AG04449 (cell line): ENCODE results near the gene VSTM2B.

Experiments used
- CTCF ChIA-PET: fragments of 350-600 bp; formaldehyde crosslinking; extraction: SDS; loops from one replicate; lab custom pipeline; 2021; ENCODE audit warnings: antibody characterized with exemption; lab: Yijun Ruan, JAX
- POLR2A ChIA-PET: fragments of 400-600, 350-600 bp; formaldehyde crosslinking; extraction: SDS; loops from one replicate; lab custom pipeline; 2020; ENCODE audit warnings: antibody characterized with exemption, inconsistent platforms; lab: Yijun Ruan, JAX
- DNase-seq: peaks from one replicate; pipeline ENCODE4 v3.0.0-alpha.2; 2010; ENCODE audit warnings: low read depth, low spot score
- H3K4me3 ChIP-seq: 2 replicates; pipeline ENCODE4 v1.5.1; 2011; ENCODE audit warnings: low read depth, mild to moderate bottlenecking, control low read depth, low read length
- TF ChIP-seq, protein P1 (sequence below): IDR thresholded peaks from one replicate; pipeline ENCODE4 v1.5.1; 2011; ENCODE audit warnings: mild to moderate bottlenecking, moderate library complexity, low read length, control low read depth, inconsistent platforms; ENCODE audit not compliant: insufficient read depth; ENCODE audit errors: missing control alignments

Gene VSTM2B

DNA sequence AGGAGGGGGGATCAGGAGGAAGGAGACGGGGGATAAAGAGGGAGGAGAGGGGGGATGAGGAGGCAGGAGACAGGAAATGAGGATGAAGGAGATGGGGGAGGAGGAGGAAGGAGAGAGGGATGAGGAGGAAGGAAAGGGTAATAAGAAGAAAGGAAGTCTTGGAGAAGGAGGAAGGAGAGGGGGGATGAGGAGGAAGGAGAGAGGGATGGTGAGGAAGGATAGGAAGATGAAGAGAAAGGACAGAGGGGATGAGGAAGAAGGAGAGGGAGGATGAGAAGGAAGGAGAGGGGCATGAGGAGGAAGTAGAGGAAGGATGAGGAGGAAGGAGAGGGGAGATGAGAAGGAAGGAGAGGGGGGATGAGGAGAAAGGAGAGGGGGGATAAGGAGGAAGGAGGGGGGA, 13.0 kb upstream of the VSTM2B start:
- TF ChIP-seq, protein P1, sequence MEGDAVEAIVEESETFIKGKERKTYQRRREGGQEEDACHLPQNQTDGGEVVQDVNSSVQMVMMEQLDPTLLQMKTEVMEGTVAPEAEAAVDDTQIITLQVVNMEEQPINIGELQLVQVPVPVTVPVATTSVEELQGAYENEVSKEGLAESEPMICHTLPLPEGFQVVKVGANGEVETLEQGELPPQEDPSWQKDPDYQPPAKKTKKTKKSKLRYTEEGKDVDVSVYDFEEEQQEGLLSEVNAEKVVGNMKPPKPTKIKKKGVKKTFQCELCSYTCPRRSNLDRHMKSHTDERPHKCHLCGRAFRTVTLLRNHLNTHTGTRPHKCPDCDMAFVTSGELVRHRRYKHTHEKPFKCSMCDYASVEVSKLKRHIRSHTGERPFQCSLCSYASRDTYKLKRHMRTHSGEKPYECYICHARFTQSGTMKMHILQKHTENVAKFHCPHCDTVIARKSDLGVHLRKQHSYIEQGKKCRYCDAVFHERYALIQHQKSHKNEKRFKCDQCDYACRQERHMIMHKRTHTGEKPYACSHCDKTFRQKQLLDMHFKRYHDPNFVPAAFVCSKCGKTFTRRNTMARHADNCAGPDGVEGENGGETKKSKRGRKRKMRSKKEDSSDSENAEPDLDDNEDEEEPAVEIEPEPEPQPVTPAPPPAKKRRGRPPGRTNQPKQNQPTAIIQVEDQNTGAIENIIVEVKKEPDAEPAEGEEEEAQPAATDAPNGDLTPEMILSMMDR: no peak
- H3K4me3 ChIP-seq: no peak overlapping the region
- DNase-seq: no peak
- ChIA-PET POLR2A (no interaction called here), CTCF (no interaction called here)

DNA sequence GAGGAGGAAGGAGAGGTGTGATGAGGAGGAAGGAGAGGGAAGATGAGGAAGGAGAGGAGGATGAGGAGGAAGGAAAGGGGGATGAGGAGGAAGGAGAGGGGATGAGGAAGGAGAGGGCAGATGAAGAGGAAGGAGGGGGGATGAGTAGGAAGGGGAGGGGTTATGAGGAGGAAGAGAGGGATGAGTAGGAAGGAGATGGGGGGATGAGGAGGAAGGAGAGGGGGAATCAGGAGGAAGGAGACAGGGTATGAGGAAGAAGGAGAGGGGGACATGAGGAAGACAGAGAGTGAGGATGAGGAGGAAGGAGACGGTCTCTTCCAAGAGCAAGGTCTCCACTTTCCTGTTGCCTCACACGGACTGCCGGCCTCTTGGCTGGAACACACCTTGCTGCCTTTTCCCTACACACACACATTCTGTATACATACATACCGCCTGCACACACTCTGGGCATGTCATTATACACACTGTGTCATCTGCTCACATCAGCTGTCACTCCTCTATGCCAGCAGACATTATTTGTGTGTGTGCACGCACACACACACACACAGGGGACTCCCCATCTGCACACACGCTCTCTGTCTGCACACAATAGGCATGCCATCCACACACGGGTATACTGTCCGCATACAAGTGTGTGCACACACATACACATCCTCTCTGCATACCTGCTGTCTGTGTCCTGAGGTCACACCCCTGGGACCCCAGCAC, 11.1 kb upstream of the VSTM2B start:
- ChIA-PET CTCF (no interaction called here), POLR2A (no interaction called here)
- no peak overlapping the region for H3K4me3 ChIP-seq
- TF ChIP-seq, protein P1: no peak
- no peak for DNase-seq

DNA sequence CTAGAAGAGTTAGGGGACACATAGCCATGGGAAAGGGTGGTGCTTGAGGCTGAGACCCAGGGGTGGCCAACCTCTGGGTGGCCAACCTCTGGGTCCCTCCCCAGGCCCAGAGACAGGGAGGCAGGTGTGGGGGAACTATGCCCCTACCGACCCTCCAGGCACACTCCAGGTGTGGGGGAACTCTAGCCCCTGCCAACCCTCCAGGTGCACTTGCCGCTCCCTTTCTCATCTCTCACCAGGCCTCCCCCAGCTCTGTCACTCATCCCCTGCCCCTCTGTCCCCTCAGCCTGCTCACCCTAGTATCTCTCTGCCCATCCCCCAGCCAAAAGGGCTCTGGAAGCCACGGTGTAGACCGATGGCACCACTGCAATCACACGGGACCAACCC, 10.6 kb upstream of the VSTM2B start:
- TF ChIP-seq, protein P1: no peak

DNA sequence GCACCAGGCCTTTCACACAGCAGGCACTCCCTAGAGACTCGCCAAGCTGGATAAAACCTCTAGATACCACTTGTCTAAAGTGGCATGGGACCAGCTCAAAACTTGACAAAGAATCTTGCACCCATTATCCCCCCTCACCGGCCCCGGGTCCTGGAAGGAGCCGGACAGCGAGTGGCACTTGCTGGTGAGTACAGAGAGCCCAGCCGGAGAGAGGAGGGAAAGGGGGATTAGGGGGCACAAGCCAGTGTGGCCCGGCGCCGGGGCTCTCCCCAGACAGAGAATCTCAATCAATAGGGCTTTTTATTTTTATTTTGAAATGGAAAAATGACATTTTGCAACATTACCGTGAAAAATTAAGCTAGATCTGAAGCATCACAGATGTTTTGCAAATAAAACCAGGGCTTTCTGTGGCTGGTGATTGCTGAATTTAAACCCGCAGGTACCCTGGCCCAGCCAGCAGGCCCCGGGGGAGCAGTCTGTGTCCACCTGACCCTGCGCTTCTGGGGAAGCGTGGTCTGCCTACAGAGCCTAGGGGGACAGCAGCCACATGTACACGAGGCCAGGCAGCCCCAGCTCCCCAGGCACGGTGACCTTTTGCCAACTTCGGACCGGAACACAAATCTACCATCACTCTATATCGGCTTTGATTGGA, 10.0 kb upstream of the VSTM2B start:
- ChIA-PET CTCF (no interaction called here), POLR2A (no interaction called here)
- no peak for DNase-seq
- H3K4me3 ChIP-seq: no peak overlapping the region
- TF ChIP-seq, protein P1: no peak

More for the DNA sequence above, 10.6 kb upstream of the VSTM2B start:
- ChIA-PET CTCF (no interaction called here), POLR2A (no interaction called here)
- H3K4me3 ChIP-seq: no peak overlapping the region
- no peak for DNase-seq

DNA sequence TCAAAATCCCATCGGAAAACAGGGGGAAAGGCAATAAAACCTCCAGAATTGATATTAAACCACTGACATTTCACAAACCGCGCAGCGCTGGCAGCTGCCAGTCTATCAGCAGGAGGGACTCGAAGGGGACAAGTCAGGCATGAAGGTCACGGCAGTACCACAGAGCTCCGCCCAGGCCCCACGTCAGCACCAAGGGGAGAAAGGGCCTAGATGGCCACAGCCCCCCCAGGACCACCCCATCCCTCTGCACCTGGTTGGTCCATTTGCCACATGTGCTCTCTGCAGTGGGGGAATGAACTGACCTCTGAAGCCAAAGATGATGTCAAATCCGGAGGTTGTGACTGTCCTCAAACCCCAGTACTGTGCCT, 9.5 kb upstream of the VSTM2B start:
- TF ChIP-seq, protein P1: no peak
- H3K4me3 ChIP-seq: no peak overlapping the region
- ChIA-PET CTCF (no interaction called here), POLR2A (no interaction called here)
- DNase-seq: no peak

DNA sequence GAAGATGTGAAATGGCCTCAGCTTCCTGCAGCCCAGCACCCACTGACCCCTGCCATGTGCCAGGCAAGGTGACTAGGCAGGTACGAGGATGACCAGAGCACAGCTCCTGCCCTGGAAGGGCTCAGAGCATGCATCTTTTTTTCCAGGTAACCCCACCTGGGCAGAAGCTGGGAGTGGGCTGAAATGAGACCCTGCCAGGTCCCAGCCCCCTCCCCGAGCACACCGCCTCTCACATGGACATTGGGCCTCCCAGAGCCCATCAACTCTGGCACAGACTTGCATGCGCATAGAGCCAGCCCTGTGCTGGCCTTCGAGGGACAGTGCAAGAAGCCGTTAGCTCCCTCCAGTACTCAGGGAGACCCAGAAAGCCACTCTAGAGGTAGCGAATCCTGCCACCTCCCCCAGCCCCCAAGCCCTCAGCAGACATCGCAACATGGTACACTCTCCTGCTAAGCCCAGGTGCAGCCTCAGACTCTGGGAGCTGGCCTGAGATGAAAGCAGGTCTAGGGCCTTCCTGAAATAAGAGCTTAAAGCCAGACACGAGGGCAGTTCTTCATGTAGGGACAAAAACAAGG, 8.9 kb upstream of the VSTM2B start:
- TF ChIP-seq, protein P1: no peak
- no peak for DNase-seq
- ChIA-PET POLR2A (no interaction called here), CTCF (interaction anchor here (0.8 kb wide), 1 partner anchor 11 kb away, joined by 3 read pairs; no protein-coding TSS in a partner anchor)
- no peak overlapping the region for H3K4me3 ChIP-seq
